ACC112 (cell line): Measurements from ENCODE around the gene UBE2I.
"Not testable (repeated sequence)": the region's sequence is repeated elsewhere in the genome, so short reads cannot be mapped to it uniquely, and the experiment has no call there.

Experiments used
- H2AFZ ChIP-seq: fragments of 200-600 bp; sonication (generic); one replicate; pipeline ENCODE4 v1.6.0; 2017; ENCODE audit warnings: antibody characterized with exemption, low read length; ENCODE audit not compliant: unreplicated experiment
- H3K27ac ChIP-seq: fragments of 200-600 bp; sonication (generic); 2 replicates; pipeline ENCODE4 v1.5.1; 2014; ENCODE audit warnings: low read depth, mild to moderate bottlenecking, antibody characterized with exemption, low read length, moderate library complexity
- H3K27me3 ChIP-seq: fragments of 200-600 bp; sonication (generic); 2 replicates; pipeline ENCODE4 v1.6.1; 2014; ENCODE audit warnings: mild to moderate bottlenecking, antibody characterized with exemption, low read length, moderate library complexity, mixed read lengths; ENCODE audit not compliant: insufficient read depth
- H3K36me3 ChIP-seq: fragments of 200-600 bp; sonication (generic); 2 replicates; pipeline ENCODE4 v1.6.1; 2016; ENCODE audit warnings: mild to moderate bottlenecking, antibody characterized with exemption, low read length, moderate library complexity, mixed read lengths; ENCODE audit not compliant: insufficient read depth
- H3K4me1 ChIP-seq: fragments of 200-600 bp; sonication (generic); one replicate; pipeline ENCODE4 v1.6.1; 2016; ENCODE audit warnings: low read length, mixed read lengths; ENCODE audit not compliant: insufficient read depth, unreplicated experiment, control insufficient read depth
- H3K4me3 ChIP-seq: fragments of 200-600 bp; sonication (generic); 2 replicates; pipeline ENCODE4 v1.5.1; 2014; ENCODE audit warnings: mild to moderate bottlenecking, low read depth, low read length
- H3K79me2 ChIP-seq: fragments of 200-600 bp; sonication (generic); one replicate; pipeline ENCODE4 v1.6.0; 2016; ENCODE audit warnings: low read length; ENCODE audit not compliant: control insufficient read depth, unreplicated experiment, insufficient read depth

UBE2I gene

GRCh38 chr16:1293921-1294656 is 15.3 kb upstream of the UBE2I start:
- Histone ChIP-seq H3K4me1 (peaks cover 10% of the 10 kb centered on the region), H3K79me2 (no peaks in the 10 kb centered on the region), H3K27ac (no peak overlapping the region), H3K4me3 (no peak overlapping the region), H3K27me3 (peaks cover 23% of the 10 kb centered on the region), H3K36me3 (no peaks in the 10 kb centered on the region), H2AFZ (no peak overlapping the region)

GRCh38 chr16:1295465-1295864 is 14.0 kb upstream of the UBE2I start:
- Histone ChIP-seq H3K36me3 (no peaks in the 10 kb centered on the region), H3K4me1 (peaks cover 10% of the 10 kb centered on the region), H2AFZ (no peak overlapping the region), H3K79me2 (no peaks in the 10 kb centered on the region), H3K4me3 (no peak overlapping the region), H3K27me3 (peaks cover 24% of the 10 kb centered on the region), H3K27ac (no peak overlapping the region)

GRCh38 chr16:1296688-1297017 is 12.8 kb upstream of the UBE2I start:
- not testable (repeated sequence) for H3K36me3 ChIP-seq, H3K79me2 ChIP-seq, H3K4me3 ChIP-seq, H3K4me1 ChIP-seq, H2AFZ ChIP-seq, H3K27ac ChIP-seq
- peaks cover 17% of the 10 kb centered on the region for H3K27me3 ChIP-seq

DNA sequence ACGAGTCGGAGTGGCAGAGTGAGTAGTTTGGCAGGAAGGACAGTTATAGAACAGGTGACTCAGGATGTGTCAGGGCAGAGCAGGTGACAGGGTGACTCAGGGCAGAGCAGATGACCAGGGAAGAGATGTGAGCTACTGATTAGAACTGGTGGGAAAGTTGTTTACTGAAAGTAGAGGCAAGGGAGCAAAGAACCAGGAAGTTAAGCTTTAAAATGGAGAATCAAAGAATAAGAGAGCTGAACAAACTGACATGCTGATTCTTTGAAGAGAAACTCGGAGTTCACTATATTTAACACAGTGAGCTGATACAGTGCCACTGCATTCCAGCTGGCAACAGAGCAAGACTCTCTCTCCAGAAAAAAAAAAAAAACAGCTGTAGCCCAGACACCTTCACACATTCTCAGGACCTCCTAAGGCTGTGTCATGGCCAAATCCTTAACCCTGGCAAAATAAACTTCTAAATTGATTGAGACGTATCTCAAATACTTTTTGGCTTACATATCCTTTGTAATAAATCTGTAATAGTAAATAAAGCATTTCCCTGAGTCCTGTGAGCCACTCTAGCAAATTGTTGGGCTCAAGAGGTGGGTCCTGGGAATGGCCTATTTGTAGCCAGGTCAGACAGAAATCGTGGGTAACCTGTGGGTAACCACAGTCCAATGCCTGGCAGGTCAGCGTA is 12.3 kb upstream of the UBE2I start:
- Histone ChIP-seq H3K27ac (peak overlapping the region; percentile 25; the same call in 1 of the 2 replicates), H3K4me1 (peaks cover 10% of the 10 kb centered on the region), H3K36me3 (no peaks in the 10 kb centered on the region), H3K79me2 (no peaks in the 10 kb centered on the region), H3K27me3 (peaks cover 15% of the 10 kb centered on the region), H2AFZ (peak overlapping the region; percentile 57), H3K4me3 (no peak overlapping the region)

GRCh38 chr16:1298406-1298805 is 11.0 kb upstream of the UBE2I start:
- H3K4me1 ChIP-seq, result peaks cover 10% of the 10 kb centered on the region
- no peak overlapping the region for H2AFZ ChIP-seq
- no peaks in the 10 kb centered on the region for H3K79me2 ChIP-seq
- H3K36me3 ChIP-seq, result no peaks in the 10 kb centered on the region
- H3K27ac ChIP-seq, result no peak overlapping the region
- H3K27me3 ChIP-seq, result peaks cover 15% of the 10 kb centered on the region
- H3K4me3 ChIP-seq, result no peak overlapping the region

DNA sequence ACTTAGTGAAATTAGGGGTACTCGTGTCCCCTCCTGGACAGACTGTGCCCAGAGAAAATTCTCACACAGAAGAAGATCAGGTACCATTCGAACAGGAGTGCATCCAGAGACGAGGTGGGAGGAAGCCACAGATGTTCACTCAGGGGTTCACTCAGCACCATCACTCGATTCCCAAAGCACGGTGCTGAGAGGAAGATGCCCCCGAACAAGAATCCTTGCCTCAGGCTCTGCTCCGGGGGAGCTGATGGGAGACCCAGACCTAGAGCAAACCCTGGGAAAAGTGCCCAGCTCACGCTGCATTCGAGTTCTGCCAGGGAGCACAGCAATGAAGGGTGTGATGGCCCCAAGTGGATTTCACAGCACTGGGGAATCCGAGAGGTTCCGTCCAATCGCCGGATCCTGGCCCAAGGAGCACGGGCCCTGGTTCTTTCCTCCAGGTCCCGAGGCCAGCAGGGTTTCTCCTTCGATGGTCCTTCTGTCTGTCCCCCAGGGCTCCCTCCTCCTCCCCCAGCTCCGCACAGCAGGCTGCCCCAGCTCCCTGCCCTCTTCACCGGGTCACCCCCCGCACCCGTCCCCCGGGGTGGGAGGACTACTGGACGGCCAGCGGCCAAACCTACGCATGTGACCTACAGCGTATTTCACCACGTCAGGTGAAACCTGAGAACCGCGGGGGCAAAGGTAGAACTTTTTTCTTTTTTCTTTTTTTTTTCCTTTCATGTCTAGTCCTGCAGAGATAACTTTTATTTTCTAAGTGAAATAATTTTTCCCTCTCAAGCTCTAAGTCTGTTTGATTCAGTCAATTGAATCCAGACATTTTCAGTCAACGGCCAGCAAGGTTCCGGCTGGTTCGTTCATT is 10.2 kb upstream of the UBE2I start:
- Histone ChIP-seq H3K27me3 (peaks cover 15% of the 10 kb centered on the region), H3K4me1 (peaks cover 10% of the 10 kb centered on the region), H2AFZ (no peak overlapping the region), H3K27ac (no peak overlapping the region), H3K36me3 (no peaks in the 10 kb centered on the region), H3K79me2 (no peaks in the 10 kb centered on the region), H3K4me3 (no peak overlapping the region)

GRCh38 chr16:1299868-1300203 is 9.6 kb upstream of the UBE2I start:
- Histone ChIP-seq H3K4me3 (no peak overlapping the region), H3K4me1 (peaks cover 10% of the 10 kb centered on the region), H3K27me3 (peaks cover 15% of the 10 kb centered on the region), H2AFZ (no peak overlapping the region), H3K79me2 (no peaks in the 10 kb centered on the region), H3K36me3 (no peaks in the 10 kb centered on the region), H3K27ac (no peak overlapping the region)

DNA sequence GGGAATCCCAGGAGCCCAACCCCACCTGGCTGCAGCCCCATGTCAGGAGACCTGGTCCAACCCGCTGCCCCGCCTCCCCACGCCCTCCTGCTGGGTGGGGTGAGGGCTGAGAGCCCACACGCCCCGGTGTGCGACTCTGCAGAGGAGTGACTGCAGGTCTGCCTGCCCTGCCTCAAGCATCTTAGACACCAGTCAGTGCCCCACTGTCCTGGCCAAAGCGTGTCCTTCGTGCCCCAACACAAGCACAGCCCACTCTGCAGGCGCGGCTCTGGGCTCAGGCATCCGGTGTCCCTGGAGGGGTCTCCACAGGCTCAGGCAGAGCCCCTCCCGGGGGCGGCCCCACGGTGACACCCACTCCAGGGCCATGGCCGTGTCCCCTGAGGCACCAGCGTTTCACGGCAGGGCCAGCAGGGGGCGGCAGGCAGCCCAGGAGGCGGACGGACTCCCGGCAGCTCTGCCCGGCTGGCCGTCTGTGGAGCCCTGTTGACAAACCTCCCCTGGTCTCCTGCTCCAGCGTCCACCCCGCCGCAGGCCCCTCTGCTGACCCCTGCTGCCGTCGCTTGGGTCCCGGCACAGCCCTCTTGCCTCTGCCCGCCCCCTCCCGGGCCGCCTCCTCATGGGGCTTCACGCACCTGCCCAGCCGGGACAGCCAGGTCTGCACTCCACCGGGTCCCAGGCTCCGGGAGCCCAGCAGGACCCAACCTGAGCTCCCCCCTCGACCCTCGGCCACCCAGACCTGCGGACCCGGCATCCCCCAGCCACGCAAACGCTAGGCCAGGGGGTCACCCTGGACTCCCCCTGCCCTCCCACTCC is 8.6 kb upstream of the UBE2I start:
- Histone ChIP-seq H3K36me3 (no peaks in the 10 kb centered on the region), H3K4me1 (peaks cover 10% of the 10 kb centered on the region), H3K27me3 (peaks cover 15% of the 10 kb centered on the region), H3K4me3 (no peak overlapping the region), H3K27ac (no peak overlapping the region), H2AFZ (no peak overlapping the region), H3K79me2 (no peaks in the 10 kb centered on the region)

GRCh38 chr16:1301562-1301961 is 7.9 kb upstream of the UBE2I start:
- Histone ChIP-seq H3K27ac (no peak overlapping the region), H3K36me3 (no peaks in the 10 kb centered on the region), H2AFZ (no peak overlapping the region), H3K79me2 (no peaks in the 10 kb centered on the region), H3K4me1 (peaks cover 10% of the 10 kb centered on the region), H3K27me3 (peaks cover 15% of the 10 kb centered on the region), H3K4me3 (no peak overlapping the region)

DNA sequence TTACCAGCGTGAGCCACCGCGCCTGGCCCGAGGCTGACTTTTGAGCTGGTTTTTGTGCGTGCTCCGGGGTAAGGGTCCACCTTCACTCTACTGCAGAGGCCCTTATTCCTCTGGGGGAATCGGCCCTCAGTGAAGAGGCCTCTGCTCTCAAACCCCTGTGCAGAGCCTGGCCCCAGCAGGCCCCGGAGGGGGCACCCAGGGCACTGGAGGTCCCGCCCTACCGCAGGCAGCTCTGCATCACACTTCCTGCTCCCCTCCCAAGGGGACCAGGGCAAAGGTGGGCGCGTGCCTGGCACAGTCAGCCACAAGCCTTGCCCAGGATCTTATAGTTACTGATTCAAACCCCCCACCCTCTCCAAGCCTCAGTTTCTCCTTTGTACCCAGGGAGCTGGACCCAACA is 3.6 kb upstream of the UBE2I start:
- H3K27ac ChIP-seq, result no peak overlapping the region
- no peaks in the 10 kb centered on the region for H3K27me3 ChIP-seq
- no peak overlapping the region for H2AFZ ChIP-seq
- peaks cover 3% of the 10 kb centered on the region for H3K4me1 ChIP-seq
- H3K36me3 ChIP-seq, result no peaks in the 10 kb centered on the region
- no peak overlapping the region for H3K4me3 ChIP-seq
- peaks cover 11% of the 10 kb centered on the region for H3K79me2 ChIP-seq
